ENCODE measurements around the gene SERPINA12.

DNA sequence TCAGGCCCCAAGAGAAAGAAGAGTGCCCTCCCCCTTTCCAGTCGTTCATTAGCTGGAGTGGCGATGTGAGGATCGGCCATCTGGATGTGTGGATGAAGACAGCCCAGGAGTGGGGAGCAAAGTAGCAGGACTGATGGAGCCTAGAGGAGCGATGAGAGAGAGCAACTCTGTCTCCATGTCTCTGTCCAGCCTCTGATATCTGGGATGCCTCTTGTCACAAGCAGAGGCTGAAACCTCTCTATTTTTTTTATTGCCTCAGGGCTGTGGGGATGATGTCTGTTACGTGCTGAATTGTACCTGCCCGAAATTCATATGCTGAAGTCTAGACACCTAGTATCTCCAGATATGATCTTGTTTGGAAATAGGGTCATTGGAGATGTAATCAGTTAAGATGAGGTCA, 59.3 kb downstream of the SERPINA12 start:
- TF ChIP-seq, protein P1, sequence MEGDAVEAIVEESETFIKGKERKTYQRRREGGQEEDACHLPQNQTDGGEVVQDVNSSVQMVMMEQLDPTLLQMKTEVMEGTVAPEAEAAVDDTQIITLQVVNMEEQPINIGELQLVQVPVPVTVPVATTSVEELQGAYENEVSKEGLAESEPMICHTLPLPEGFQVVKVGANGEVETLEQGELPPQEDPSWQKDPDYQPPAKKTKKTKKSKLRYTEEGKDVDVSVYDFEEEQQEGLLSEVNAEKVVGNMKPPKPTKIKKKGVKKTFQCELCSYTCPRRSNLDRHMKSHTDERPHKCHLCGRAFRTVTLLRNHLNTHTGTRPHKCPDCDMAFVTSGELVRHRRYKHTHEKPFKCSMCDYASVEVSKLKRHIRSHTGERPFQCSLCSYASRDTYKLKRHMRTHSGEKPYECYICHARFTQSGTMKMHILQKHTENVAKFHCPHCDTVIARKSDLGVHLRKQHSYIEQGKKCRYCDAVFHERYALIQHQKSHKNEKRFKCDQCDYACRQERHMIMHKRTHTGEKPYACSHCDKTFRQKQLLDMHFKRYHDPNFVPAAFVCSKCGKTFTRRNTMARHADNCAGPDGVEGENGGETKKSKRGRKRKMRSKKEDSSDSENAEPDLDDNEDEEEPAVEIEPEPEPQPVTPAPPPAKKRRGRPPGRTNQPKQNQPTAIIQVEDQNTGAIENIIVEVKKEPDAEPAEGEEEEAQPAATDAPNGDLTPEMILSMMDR (IDR thresholded peaks at IDR 0.05; ENCODE audit: insufficient read depth, low read length) = no peak
- TF ChIP-seq GABPA (IDR thresholded peaks at IDR 0.05; ENCODE audit: low read depth) = no peak
- no peak for TF ChIP-seq POLR2AphosphoS5 (IDR thresholded peaks at IDR 0.05; ENCODE audit: low read depth)
- TF ChIP-seq, protein P2, sequence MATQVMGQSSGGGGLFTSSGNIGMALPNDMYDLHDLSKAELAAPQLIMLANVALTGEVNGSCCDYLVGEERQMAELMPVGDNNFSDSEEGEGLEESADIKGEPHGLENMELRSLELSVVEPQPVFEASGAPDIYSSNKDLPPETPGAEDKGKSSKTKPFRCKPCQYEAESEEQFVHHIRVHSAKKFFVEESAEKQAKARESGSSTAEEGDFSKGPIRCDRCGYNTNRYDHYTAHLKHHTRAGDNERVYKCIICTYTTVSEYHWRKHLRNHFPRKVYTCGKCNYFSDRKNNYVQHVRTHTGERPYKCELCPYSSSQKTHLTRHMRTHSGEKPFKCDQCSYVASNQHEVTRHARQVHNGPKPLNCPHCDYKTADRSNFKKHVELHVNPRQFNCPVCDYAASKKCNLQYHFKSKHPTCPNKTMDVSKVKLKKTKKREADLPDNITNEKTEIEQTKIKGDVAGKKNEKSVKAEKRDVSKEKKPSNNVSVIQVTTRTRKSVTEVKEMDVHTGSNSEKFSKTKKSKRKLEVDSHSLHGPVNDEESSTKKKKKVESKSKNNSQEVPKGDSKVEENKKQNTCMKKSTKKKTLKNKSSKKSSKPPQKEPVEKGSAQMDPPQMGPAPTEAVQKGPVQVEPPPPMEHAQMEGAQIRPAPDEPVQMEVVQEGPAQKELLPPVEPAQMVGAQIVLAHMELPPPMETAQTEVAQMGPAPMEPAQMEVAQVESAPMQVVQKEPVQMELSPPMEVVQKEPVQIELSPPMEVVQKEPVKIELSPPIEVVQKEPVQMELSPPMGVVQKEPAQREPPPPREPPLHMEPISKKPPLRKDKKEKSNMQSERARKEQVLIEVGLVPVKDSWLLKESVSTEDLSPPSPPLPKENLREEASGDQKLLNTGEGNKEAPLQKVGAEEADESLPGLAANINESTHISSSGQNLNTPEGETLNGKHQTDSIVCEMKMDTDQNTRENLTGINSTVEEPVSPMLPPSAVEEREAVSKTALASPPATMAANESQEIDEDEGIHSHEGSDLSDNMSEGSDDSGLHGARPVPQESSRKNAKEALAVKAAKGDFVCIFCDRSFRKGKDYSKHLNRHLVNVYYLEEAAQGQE (IDR thresholded peaks at IDR 0.05; ENCODE audit: insufficient replicate concordance, low read depth) = no peak

All from HL-60 (cell line).